GM18861 (cell line): ENCODE measurements around the gene PCSK2.
"Not testable (repeated sequence)": the region's sequence is repeated elsewhere in the genome, so short reads cannot be mapped to it uniquely, and the experiment has no call there.

ENCODE experiments used
- ATAC-seq: cut with Tn5 transposase; IDR thresholded peaks from one replicate; pipeline ENCODE4 v1.9.1; 2021; ENCODE audit not compliant: unreplicated experiment

The PCSK2 gene

GRCh38 chr20:17226410-17227218 is at the start of gene PCSK2:
Gene PCSK2 (plus strand): TSS chr20:17227040. CDS start chr20:17227306, 266 bp downstream.
- ATAC-seq, result no peak

GRCh38 chr20:17177341-17177740 is 49.5 kb upstream of the PCSK2 start:
- ATAC-seq, result no peak

- ATAC-seq, result no peak
These were observed 47.0 kb upstream of the PCSK2 start for GRCh38 chr20:17179840-17180239.

DNA sequence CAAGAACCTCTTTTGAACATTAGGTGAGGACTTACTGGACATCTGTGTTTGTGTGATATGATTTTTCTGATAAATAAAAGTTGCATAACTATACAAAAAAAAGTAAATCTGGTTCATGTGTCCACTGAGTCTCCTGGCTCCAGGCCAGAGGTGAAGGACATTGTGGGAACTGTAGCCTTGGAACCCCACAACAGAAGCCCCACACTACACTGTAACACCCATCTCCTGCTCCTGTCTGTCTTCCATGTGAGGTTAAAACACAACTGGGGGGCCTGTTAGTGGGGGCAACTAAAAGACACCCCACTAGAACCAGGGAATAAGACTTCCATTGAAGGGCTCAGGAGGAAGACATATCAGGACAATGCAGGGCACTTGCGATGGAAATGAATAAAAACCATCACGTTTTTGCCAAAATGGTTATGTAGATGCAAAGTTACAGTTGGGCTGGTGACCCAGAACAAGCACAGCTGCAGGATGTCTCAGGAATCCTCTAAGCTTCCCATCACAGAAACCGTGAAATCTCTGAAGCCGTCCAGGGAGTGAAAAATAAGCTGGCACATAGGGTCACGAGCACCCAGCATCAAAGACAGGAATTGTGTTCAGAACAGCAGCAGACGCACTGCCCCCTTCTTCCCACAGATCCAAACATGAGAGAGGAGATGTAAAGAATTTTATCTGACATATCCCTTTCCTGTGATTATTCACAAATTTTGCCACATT is 36.7 kb upstream of the PCSK2 start:
- no peak for ATAC-seq

- ATAC-seq, result no peak
These were observed 29.8 kb upstream of the PCSK2 start for GRCh38 chr20:17197041-17197440.

DNA sequence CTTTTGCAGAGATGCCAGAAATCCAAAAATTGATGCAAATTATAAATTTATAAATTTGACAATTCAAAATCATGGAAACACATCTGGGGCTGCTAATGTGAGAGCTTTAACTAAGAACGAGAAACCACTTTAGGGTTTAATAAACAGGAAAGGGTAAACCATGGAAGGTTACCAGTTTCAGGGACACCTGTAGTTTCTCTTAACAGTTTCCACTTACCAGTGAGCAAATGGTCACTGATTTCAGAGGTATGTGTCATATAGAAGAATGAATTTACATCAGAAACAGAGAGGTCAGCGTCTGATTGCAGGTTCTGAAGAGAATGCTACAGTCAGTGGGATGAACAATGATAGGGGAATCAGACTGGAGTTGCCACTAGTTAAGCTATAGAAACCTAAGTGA is 24.8 kb upstream of the PCSK2 start:
- no peak for ATAC-seq

DNA sequence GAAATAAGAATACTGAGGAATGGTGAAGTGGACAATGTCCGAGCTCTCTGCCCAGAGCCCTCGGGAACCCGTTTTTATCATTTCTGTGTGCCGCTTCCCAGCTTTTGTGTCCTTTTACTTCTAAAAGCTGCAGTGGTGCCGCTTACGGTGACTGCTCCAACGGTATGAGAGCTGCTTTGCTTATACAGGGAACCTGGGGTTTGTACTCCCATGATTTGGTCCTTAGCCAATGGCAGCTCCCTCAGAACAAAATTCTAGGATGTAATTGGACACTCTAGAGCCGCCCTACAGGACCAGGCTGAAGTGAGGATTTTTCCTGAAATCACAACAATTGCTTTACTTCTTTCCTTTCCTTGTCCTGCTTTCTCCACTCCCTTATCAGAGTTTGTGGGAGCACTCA is 24.2 kb upstream of the PCSK2 start:
- no peak for ATAC-seq

DNA sequence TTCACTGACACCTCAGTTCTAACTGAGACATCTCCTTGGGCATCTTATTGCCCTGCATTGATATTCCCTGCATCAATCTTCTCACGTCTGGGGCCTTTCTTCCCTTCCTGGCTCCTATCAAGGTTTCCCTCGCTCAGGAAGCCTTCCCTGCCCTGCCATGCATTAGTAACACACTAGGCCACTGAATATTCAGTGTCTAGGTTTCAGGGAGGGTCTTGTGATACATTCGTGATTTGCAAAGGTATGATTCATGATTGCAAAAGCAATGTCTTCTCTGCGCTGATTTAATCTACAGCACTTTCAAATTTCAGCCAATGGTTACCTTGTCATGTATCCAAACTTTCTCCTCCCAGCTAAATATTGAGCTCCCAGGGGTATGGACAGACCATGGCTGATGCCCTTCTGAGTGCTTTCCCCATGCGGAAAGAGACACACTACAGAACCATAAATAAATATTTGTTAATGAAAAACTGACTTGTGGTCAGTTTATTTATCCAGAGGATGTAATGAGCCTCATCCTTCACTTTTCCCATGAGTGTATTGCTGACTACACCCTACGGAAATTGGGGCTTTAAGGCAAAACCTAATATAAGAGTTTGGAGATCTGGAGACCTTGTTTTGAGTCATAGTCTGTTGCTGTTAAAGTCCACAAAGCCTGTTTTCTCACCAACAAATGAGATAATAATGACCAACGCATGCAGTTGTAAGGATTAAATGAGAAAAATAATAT is 21.6 kb upstream of the PCSK2 start:
- no peak for ATAC-seq

GRCh38 chr20:17210387-17210786 is 16.5 kb upstream of the PCSK2 start:
- ATAC-seq, result no peak

GRCh38 chr20:17210983-17211382 is 15.9 kb upstream of the PCSK2 start:
- ATAC-seq, result no peak

- ATAC-seq, result no peak
These were observed 11.7 kb upstream of the PCSK2 start for GRCh38 chr20:17215167-17215566.

DNA sequence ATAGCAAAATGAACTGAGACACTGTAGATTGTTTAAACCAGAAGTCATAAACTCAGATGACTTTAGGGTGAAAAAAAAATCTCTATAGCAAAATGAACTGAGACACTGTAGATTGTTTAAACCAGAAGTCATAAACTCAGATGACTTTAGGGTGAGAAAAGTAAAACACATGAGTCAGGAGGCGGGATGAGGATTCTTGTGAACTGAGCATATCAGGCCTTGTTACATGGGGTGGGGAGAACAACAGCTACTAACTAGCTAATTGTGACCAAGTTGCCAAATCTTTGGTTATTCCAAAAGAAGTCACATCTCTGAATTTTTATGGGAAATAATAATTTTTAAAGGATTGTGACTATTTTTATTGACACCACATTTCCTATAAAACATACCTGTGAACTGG is 7.0 kb upstream of the PCSK2 start:
- not testable (repeated sequence) for ATAC-seq

DNA sequence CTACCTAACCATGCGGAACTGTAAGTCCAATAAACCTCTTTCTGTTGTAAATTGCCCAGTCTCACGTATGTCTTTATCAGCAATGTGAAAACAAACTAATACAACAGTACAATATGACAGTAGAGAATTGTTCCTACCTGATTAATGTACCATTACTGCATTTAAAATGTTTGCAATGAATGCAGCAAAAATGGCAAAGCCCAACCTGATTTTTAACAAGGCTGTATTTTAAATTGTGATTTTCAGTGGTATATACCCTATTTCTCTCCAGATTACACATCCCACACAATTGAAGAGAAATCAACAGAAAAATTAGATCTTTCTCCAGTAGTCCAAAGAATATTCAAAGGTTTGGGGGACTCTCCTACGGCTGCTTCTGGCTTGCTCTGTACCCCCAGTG is 3.3 kb upstream of the PCSK2 start:
- ATAC-seq, result no peak

DNA sequence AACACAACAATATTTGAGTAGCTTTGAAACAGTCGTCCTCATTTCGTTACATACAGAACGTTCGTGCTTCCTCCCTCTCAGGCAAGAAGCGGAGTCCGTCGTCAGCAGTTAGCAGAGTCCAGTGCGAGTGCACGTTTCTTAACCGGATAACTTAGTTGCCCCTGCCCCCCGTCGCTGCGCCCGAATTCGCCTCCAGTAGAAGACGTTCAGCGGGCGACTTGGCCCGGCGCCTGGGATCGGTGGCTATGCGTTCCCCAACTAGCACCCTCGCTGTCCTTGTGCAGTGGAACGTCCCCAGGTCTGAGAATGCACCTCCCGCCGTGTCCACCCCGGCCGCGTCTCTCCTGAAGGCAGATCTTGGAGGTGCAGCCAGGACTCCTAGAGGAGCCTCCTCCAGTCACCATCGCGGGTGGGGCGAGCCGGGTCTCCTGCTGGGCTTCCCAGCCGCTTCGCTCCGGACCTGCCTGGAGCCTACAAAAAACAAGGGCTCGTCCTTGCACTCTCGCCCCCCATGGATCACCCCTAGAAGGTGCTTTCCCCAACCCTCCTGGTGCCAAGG is 910 bp upstream of the PCSK2 start:
- ATAC-seq, result no peak

DNA sequence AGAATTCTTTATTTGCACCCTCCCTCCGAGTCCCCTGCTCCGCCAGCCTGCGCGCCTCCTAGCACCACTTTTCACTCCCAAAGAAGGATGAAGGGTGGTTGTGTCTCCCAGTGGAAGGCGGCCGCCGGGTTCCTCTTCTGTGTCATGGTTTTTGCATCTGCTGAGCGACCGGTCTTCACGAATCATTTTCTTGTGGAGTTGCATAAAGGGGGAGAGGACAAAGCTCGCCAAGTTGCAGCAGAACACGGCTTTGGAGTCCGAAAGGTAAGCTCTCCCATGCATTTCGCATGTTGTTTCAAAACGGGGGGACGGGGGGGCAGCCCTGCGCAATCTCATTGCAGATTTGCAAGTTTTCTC is 357 bp downstream of the PCSK2 start:
- no peak for ATAC-seq

- ATAC-seq, result no peak
These were observed 1.1 kb downstream of the PCSK2 start for GRCh38 chr20:17227669-17228623.

DNA sequence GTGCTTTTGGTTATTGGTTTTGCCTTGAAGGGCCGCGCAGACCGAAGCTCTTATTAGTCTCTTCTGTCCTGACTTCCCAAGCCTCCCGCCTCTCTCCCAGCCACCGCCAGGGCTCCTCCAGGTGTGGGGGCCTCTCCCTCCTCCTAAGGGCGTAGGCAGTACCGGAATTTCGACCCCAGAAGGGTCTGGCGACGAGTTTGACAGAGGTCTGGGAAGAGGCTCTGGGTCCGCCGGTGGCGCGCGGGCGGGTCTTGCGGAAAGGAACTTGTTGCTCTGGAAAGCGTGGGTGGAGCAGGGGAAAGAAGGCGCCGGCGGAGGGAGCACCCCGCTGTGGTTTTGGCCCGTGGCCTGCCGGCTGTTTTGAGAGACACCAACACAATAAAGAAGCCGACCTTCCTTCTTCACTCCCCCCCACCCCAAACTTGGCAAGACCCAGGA is 1.8 kb downstream of the PCSK2 start:
- ATAC-seq, result no peak

GRCh38 chr20:17229256-17229655 is 2.4 kb downstream of the PCSK2 start:
- ATAC-seq, result no peak

DNA sequence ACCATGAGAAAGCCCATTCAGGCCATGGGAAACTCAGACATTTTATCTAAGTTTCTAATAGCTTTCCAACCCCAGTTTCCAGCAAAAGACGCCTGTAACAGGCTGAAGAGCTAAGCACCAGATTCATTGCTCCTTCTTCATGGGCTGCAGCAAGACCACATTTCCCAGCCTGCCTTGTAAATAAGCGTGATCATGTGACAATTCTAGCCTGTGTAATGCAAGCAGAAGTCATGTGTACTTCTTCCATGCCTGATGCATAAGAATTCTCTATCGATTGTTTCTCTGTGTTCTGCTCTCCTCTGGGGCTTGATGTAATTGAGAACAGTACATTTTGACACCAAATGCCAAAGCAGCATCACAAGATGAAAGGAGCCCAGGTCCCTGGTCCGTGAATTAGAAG is 6.8 kb downstream of the PCSK2 start:
- no peak for ATAC-seq

GRCh38 chr20:17236766-17237165 is 9.9 kb downstream of the PCSK2 start:
- no peak for ATAC-seq
